Measurements from ENCODE around the gene CACYBP. TPM values are rescaled to one million over a fixed set of nuclear protein-coding genes. Genes with fewer than 3 reads are reported as not detected.

The CACYBP gene
- total RNA-seq, 1 donor from 2014 or later, result 52.6 TPM

DNA sequence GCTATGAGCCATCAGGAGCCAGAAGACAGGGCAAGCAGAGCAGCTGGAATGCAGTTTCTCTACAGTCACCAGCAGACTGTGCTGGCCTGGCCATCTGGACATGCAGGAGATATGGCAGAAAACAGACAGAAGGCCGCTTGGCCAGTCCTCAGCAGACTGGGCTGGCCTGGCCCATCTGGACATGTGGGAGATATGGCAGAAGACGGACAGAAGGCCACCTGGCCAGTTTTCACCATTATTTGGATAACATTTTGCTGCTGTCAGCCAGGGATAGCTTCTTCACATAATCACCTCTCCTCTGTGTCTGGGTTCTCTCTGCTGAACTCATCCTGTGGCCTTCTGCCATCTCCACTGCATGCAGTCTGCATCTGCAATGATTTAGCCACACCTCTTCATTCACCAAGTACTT is 25.0 kb upstream of the CACYBP start:
- ATAC-seq, result no peak

DNA sequence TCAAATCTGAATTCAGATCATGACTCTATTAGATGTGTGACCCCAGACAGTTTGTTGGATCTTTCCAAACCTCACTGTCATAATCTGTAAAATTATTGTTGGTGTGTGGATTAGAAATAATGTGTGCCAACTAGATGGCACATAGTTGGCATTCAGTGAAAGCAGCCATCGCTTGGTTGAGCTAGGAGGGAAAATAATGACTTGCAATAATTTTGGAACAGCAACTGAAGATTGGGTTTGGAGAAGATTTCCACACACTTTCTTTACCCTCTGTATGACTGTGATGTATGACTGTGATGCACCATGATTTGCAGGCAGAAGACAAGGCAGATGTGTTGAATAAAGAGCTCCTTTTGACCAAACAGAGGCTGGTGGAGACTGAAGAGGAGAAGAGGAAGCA is 24.0 kb upstream of the CACYBP start:
- ATAC-seq, result no peak

DNA sequence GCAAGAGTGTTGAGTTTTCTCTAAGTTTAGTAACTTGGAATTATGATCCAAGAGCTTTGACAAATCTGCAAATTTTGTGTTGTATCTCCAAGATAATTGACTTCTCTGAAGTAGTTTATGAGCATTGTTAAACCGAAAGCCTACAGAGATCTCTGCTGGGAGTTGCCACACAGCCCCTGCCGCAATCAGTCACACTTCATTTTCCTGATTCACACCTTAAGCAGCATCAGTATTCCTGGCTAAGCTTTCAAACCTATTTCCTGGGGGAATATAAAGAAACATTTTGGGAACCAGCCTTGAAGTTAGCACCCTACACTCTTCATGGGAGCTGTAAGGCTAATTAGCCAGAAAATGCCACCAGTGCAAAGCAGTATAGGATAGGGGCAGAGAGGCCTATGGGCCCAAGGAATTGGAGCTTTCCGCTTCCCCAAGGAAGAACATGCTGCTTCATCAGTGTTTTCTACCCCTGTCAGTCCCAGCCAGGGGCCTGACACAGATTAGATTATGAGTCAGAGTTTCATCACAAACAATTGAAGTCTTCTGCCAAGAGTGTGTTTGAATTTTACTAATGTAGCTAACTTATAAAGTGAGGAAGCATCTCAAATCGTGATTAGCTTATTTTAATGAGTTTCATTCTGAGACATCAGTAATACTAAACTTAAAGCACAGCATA is 23.2 kb upstream of the CACYBP start:
- ATAC-seq, result peak; percentile 51

DNA sequence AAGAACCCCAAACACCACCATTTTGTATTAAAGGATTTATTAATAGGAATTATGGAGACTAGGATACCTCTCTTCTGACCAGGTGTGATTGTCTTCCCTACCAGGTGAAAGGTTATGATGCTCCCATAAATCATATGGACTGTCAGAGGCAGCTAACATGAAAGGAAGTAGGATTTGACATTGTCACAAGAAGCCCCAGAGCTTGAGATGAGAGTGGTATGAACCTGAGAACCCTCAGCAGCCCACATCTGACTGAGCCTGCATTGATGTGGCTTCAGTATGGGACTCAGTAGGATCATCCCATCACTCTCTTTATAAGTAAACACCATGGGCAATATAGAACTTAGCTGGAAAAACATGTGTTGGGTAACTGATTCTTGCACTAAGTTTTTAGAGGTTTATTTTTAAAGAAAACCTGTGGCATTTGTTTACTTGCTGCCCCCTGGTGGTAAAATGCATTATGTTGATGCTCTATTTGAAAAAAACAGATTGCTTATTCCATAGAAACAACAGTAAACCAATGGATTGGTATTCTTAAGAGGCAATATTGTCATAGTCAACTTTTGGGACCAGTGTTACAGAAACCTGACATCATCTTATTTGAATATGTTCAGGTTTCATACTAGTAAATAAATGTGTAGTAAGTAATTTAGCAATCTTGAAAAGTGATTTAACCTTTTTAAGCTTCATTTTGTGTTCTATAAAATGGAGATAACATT is 16.6 kb upstream of the CACYBP start:
- no peak for ATAC-seq

DNA sequence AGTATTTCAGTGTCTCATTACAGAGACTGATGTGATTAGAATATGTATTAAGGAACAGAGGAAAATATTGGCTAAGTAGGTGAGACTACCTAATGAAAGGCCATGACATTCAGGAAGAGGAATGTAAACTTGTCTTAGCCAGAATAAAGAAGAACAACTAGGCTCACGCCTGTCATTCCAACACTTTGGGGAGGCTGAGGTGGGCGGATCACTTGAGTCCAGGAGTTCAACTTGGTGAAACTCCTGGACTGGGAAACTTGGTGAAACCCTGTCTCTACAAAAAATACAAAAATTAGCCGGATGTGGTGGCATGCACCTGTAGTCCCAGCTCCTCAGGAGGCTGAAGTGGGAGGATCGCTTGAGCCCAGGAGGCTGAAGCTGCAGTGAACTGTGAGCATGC is 14.8 kb upstream of the CACYBP start:
- no peak for ATAC-seq

DNA sequence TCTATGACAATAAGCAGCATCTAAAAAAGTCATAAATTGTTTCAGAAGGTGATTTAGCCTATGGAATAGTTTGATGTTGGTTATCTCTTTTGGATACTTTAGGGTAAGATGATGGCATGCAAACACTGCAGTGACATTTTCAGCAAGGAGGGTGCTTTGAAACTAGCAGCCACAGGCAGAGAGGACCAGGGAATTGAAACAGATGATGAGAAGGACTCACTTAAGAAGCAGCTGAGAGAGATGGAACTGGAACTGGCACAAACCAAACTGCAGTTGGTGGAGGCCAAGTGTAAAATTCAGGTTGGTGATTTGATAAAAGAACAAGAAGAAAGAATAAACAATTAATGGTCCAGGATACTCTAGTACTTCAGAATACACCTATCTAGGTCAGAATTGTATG is 11.2 kb upstream of the CACYBP start:
- no peak for ATAC-seq

DNA sequence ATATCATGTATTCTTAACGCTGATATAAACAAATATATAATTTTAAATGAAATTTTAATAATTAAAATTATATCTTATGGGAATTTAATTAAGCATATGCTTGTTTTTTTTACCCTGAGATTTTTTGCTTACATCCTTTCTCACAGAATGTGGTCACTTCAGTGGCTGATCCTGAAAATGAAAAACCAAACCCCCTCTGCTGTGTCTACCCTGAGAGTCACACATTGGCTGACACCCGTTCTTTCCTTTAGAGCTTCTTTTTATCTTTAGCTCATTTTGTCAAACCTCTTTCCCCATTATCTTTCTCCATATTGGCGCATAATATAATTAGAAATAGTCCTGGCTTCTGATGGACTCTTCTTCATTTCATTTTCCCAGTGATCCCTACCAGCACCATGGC is 10.8 kb upstream of the CACYBP start:
- ATAC-seq, result no peak

DNA sequence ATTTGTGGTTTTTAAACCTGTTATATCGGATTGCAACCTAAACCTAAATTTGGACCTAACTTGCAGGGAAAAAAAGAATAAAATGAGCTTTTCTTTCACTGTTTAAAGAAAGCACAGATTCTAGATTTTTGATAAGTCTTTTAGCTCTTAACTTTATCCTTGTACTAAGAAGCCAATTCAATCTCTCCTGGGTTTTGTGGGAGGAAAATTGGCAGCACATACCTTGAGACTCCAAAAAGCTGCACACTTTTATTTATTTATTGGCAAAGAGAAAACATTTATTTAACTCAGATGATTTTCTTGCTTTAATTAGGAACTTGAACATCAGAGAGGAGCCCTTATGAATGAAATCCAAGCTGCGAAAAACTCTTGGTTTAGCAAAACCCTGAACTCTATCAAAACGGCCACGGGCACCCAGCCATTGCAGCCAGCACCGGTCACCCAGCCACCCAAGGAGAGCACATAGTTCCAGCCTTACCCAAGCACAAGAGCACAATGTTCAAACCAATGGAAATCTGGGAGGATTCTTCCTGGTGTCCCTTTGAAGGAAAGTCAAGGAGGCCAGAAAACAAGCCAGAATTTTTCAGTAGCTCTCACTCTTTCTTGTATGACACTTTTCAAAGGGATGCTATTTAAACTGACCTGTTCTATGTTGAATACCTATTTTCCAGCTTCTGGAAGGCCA is 10.1 kb upstream of the CACYBP start:
- no peak for ATAC-seq

DNA sequence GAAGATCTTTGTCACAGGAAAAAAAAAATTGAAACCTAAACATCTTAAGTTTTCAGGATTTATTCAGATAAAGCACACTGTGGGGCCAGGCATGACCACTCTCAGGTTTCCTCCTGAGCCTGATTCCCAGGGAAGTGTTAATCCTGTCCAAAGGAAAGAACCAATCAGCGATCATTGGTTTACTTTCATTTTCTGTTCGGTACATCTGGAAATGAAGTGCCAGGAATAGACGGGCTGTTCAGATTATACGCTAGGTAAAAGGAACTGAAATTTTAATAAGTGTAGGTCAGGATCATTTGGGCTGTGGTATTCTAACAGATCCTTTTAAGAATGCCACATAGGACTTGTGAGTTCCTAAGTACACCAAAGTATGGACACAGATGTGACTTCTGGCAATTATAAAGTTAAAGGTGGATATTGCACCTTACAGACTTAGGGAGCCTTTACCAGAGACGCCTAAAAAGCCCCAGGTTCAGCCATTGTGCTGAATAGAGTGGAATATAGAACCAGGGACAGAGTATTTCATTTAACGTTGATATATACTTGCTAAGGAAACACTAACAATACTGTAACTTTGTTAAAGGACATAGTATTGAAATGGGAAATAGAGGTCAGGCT is 9.3 kb upstream of the CACYBP start:
- peak; percentile 72 for ATAC-seq

DNA sequence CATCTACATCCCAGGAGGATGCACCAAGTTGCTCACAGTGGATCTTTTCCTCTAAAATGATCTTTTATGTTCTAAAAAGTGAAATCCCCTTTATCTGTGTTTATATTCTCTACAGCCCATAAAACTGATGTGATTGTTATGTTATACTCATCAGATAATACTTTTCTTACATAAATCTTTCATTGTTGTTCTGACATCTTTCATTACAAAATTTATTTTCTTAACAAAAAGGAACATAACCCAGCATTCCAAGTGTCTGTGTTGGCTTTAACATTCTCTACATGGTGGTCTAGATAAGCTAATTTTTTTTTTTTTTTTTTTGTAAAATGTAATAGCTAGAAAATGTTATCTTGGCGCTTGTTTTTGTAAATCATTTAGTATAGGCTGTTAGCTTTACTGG is 8.3 kb upstream of the CACYBP start:
- ATAC-seq, result no peak

DNA sequence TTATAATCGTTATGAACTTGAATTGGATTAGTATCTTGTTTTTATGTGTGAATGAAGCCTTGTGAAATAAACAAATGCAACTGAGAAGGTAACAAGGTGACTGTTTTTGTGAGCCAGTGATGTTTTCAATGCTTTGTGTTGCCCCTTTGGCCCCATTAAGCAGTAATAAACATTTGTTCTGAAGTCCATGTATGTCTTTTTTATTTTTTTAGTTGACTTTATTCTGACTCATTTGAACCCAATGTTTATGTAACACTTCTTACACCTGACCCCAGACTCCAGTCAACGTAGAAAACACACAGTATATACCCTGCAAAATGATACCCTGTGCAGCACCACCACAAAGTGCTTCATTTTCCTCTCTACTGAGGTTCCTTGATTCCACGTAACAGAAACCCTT is 4.6 kb upstream of the CACYBP start:
- no peak for ATAC-seq

DNA sequence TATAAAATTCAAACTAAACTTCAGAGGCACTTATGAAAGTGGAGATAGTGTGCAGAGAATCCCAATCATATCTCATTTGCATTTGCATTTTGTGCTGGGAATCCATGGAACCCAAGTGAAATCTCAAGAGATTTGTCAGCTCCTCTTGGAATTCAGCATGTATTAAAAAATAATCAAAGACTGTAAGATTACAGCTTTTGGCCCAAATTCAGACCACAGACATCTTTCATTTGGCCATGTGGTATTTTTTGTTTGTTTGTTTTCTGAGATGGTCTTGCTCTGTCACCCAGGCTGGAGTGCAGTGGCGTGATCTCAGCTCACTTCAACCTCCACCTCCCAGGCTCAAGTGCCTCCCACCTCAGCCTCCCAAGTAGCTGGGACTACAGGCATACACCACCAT is 3.8 kb upstream of the CACYBP start:
- ATAC-seq, result no peak

DNA sequence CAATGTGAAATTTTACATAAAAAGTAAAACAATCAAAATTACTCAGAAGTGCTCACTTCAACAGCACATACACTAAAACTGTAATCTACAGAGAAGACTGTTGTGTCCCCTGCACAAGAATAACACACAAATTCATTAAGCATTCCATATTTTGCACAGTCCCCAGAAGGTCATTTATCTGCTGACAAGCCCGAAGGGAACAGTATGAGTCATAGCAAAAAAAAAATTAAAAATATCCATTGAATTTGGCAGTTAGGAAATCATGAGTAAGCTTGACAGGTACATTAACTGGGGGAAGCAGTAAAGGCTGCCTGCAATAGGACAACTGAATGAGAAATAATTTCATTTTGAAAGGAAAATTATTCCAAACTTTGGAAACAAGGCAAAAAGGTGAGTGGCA is 3.3 kb upstream of the CACYBP start:
- no peak for ATAC-seq

DNA sequence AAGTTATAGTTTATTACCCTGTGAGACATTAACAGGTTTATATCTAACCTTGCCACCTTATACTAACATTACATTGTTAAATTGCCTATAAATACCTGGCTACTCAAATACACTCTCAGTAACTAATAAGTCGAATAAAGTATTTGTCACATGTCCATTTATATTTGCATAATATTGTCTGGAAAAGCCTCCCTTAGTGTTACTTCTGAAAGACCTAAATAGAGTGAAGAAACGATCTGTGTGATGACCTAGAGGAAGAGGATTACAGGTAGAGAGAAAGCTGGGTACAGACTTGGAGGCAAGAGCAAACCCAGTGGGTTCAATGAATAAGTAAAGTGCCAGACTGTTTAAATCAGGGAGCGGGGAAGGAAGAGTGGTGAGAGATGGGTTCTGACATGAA is 2.7 kb upstream of the CACYBP start:
- no peak for ATAC-seq

DNA sequence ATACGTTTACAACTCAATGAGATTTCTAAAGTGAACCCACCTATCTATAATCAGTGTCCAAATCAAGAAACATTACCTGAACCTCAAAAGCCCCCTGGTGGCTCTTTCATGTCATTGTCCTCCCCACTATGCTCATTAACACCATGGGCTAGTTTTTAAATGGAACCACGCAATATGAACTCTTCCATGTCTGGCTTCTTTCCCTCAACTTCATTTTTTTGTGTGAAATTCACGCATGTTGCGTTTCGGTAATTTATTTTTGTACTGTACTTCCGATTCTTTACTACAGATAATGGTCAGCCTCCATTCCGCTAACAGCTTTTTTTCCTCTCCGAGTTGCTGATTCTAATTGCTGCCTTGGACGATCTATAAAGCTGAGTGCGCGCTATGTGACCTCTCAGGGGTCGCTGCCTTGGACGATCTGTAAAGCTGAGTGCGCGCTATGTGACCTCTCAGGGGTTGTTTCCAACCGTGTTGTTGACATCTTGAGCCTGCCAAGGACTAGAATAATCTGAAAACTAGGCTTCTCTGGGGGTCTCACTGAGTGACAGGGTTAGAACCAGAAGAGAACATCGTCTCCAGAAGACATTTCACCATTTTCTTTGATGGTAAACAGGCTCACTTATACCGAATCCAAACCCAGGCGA is 1.1 kb upstream of the CACYBP start:
- peak; percentile 24 for ATAC-seq

DNA sequence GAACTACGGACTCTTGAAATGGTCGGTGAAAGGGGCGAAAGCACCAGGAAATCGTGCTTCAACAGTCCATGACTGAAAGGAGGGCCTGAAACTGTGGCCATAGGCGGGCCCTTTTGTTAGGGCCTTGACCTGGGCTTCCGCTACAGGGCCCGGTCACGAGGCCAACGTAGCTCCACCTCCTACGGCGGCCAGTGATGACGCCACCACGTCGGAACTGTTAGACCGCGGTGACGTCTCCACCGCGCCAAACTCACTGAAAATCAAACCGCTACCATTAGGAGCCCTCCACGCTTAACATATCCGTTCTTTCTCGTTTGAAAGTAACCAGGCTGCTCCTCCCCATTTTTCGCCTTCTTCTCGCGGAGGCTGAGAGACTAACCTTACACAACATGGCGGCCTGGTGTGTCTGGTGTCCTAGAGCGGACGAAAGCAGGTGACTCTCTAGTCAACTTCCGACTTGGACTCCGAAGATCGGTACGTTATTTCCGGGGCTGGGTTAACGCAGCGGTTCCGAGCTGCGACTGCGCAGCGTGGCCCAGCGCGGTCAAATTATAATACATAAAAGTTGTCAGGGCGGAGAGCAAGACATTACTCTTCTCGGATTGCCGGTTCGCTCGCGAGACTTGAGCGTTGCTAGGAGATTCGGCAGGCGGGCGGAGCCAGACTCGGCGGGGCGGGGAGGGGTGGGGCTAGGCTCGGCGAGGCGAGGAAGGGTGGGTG is 371 bp upstream of the CACYBP start:
- ATAC-seq, result peak; percentile 93

DNA sequence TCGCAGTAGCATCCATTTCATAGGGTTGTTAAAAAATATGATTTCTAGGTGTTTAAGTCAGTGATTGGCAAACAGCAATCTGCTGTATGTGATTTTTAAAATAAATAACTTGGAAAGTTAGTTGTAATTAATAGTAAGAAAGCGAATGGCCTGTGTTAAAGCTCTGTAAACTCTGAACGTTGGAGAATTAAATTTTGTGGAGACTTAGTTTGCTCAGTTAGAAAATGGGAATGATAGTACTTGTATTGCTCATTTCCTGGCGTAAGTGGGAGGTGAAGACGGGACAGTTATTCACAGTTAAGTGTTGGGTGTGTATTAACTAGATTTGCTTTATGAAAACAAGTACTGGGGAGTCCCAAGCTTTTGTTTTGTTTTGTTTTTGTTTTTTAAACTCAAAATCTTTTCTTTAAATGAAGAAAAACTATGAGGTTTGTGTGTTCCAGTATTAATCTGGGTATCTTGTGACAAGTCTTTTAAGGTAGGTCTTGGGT is 995 bp downstream of the CACYBP start:
- no peak for ATAC-seq

DNA sequence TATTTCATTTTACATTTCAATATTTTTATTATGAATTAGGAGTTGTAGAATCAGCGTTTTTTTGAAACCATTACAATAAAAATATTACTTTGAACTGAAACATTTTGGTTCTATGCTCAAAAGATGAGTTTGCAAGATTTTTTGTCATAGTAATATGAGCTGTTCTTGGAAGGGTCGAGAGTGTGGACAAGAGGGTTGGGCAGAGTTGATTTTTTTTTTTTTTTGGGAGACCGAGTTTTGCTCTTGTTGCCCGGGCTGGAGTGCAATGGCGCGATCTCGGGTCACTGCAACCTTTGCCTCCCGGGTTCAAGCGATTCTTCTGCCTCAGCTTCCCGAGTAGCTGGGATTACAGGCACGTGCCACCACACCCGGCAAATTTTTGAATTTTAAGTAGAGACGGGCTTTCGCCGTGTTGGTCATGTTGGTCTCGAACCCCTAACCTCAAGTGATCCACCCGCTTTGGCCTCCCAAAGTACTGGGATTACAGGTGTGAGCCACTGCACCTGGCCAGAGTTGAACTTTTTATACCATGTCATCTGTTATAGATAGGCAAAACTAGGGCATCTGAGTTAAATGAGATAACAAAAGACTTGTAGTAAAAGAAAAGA is 3.3 kb downstream of the CACYBP start:
- no peak for ATAC-seq

DNA sequence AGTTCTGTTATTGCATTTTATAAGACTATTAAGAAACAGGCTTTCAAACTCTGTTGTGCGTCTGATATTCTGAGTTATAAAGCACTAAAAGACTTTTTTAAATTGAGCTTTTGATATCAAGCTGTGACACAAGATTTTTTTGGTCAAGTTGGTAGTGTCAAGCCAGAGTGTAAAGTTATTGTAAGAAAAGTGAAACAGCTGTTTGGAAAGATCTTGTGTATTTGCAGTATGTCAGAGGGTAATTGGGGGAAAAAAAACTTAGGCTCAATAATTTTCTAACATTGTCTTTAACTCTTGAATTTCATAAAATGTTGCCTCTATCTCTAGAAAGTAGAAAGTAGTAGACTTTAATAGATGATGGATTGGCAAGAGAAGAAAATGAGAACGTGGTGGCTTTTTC is 3.8 kb downstream of the CACYBP start:
- no peak for ATAC-seq

DNA sequence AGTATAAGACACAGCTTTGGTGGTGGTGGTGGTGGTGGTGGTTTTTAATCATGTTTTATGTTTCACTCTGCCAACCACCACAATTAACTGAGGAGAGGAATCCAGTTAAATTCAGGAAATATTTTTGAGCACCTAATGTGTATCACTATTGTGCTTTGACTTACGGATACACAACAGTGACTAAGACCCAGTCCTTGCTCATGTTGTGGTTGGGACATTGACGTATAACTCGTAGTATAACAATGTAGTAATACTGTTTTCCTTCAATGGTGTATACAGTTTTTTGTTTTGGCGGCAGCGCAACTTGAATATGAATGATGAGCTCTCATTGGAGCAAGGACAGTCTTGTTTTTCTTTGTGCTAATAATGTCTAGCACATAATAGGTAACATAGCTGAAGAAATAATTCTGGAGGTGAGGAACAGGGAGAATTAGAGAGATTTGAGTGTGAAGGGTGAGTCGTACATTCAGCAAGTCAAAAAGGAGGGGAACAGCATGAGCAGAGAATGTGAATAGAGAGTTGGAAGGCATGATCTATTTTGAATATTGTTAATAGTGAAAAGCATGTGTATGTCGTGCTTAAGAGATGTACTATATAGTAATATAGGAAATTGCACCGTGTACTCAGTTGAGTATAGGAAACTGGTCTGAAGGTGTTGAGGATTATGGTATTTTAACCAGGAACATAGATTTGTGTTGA is 5.5 kb downstream of the CACYBP start:
- ATAC-seq, result no peak

DNA sequence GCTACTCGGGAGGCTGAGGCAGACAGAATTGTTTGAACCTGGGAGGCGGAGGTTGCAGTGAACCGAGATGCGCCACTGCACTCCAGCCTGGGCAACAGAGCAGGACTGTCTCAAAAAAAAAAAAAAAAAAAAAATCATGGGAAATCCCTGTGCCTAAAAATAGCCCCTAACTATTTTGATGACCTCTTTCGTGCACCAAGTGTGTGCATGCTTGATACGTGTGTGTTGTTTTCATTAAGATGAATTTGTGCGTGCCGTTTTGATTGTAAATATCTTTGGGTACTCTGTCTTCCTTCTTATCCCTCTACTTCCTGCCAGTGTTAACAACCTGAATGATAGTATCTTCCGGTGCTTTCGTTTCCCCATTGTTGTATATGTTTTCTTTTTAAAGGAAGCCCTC is 9.8 kb downstream of the CACYBP start:
- ATAC-seq, result no peak

All from esophagus mucosa (tissue), 1 donor.